Peyer's patch (tissue), 4 donors: ENCODE results near the gene ARPC1A. TPM values are rescaled to one million over a fixed set of nuclear protein-coding genes. Genes with fewer than 3 reads are reported as not detected.

Experiments
- DNase-seq, 3 donors: peaks; one replicate each; pipeline ENCODE4 v3.0.0-alpha.2; 2017 to 2019
- H3K27ac ChIP-seq, 4 donors: fragments of 200-600 bp; sonication (generic); one replicate each; pipeline ENCODE4 v1.5.1; 2016 to 2019
- H3K27me3 ChIP-seq, 2 donors: fragments of 200-600 bp; sonication (generic); one replicate each; pipeline ENCODE4 v1.5.1; 2019
- H3K36me3 ChIP-seq, 3 donors: fragments of 200-600 bp; sonication (generic); one replicate each; pipeline ENCODE4 v1.5.1; 2016 to 2019
- H3K4me1 ChIP-seq, 4 donors: fragments of 200-600 bp; sonication (generic); one replicate each; pipeline ENCODE4 v1.5.1; 2016 to 2019
- H3K4me3 ChIP-seq, 4 donors: fragments of 200-600 bp; sonication (generic); 1 replicate in 3 of 4; 2 replicates in 1 of 4; pipeline ENCODE4 v1.5.1; 2016 to 2019; ENCODE audit warnings: mild to moderate bottlenecking in 1 of 4
- H3K9me3 ChIP-seq, 4 donors: fragments of 200-600 bp; sonication (generic); one replicate each; pipeline ENCODE4 v1.5.1; 2016 to 2019; ENCODE audit warnings: mild to moderate bottlenecking in 1 of 4
- CTCF ChIP-seq, 6 experiments: fragments of 450-650 bp in 4 of 6; fragments of 200-600 bp in 2 of 6; sonication (generic) in 1 of 6; IDR thresholded peaks; one replicate each; pipeline ENCODE4 v1.5.1; 2017 to 2019; ENCODE audit warnings: antibody characterized with exemption in 6 of 6, mild to moderate bottlenecking in 3 of 6, moderate library complexity in 1 of 6
- POLR2A ChIP-seq, 2 donors: fragments of 450-650 bp; IDR thresholded peaks; one replicate each; pipeline ENCODE4 v1.5.1; 2017; ENCODE audit warnings: antibody characterized with exemption in 2 of 2, mild to moderate bottlenecking in 2 of 2, moderate library complexity in 2 of 2
- total RNA-seq, 4 donors: library from RNA; depleted of rRNA; stranded (reverse); fragments of >200 nt; gene quantifications; one replicate each; pipeline ENCODE4 v1.1.0, GENCODE V29; 2016

Gene ARPC1A
- total RNA-seq, 4 donors from 2014 or later, result 195 to 278 (median 225) TPM

GRCh38 chr7:99290980-99291607 lies 34.6 kb upstream of the ARPC1A start:
- no peak overlapping the region for H3K4me3 ChIP-seq
- no peak for DNase-seq
- H3K4me1 ChIP-seq, result peaks cover 0 to 4% (median 0%) of the 10 kb centered on the region in 4 donors
- TF ChIP-seq POLR2A (IDR thresholded peaks at IDR 0.05) (no peak), CTCF (IDR thresholded peaks at IDR 0.05) (no peak)
- no peaks in the 10 kb centered on the region for H3K9me3 ChIP-seq
- H3K27ac ChIP-seq, result no peak overlapping the region
- no peaks in the 10 kb centered on the region for H3K27me3 ChIP-seq
- no peaks in the 10 kb centered on the region for H3K36me3 ChIP-seq

GRCh38 chr7:99292127-99292526 lies 33.6 kb upstream of the ARPC1A start:
- TF ChIP-seq CTCF (IDR thresholded peaks at IDR 0.05) (no peak), POLR2A (IDR thresholded peaks at IDR 0.05) (no peak)

GRCh38 chr7:99293167-99293566 lies 32.5 kb upstream of the ARPC1A start:
- peaks cover 0 to 4% (median 0%) of the 10 kb centered on the region in 4 donors for H3K4me1 ChIP-seq
- no peak overlapping the region for H3K4me3 ChIP-seq
- no peak for DNase-seq
- H3K27ac ChIP-seq, result no peak overlapping the region
- TF ChIP-seq POLR2A (IDR thresholded peaks at IDR 0.05), result no peak
- no peak for TF ChIP-seq CTCF (IDR thresholded peaks at IDR 0.05)
- H3K9me3 ChIP-seq, result no peaks in the 10 kb centered on the region
- no peaks in the 10 kb centered on the region for H3K36me3 ChIP-seq
- no peaks in the 10 kb centered on the region for H3K27me3 ChIP-seq

More at GRCh38 chr7:99292127-99292526, 33.6 kb upstream of the ARPC1A start:
- H3K36me3 ChIP-seq, result no peaks in the 10 kb centered on the region
- H3K4me3 ChIP-seq, result no peak overlapping the region
- H3K4me1 ChIP-seq, result peaks cover 0 to 4% (median 0%) of the 10 kb centered on the region in 4 donors
- no peaks in the 10 kb centered on the region for H3K9me3 ChIP-seq
- H3K27ac ChIP-seq, result no peak overlapping the region
- H3K27me3 ChIP-seq, result no peaks in the 10 kb centered on the region
- no peak for DNase-seq

GRCh38 chr7:99293650-99294049 lies 32.0 kb upstream of the ARPC1A start:
- no peaks in the 10 kb centered on the region for H3K27me3 ChIP-seq
- H3K4me1 ChIP-seq, result peaks cover 0 to 4% (median 0%) of the 10 kb centered on the region in 4 donors
- H3K9me3 ChIP-seq, result no peaks in the 10 kb centered on the region
- TF ChIP-seq CTCF (IDR thresholded peaks at IDR 0.05) (no peak), POLR2A (IDR thresholded peaks at IDR 0.05) (no peak)
- no peak for DNase-seq
- no peaks in the 10 kb centered on the region for H3K36me3 ChIP-seq
- H3K27ac ChIP-seq, result no peak overlapping the region
- no peak overlapping the region for H3K4me3 ChIP-seq

GRCh38 chr7:99296471-99296870 lies 29.2 kb upstream of the ARPC1A start:
- no peak for DNase-seq
- H3K36me3 ChIP-seq, result no peaks in the 10 kb centered on the region
- TF ChIP-seq CTCF (IDR thresholded peaks at IDR 0.05), result no peak
- no peak for TF ChIP-seq POLR2A (IDR thresholded peaks at IDR 0.05)
- H3K4me1 ChIP-seq, result no peaks in the 10 kb centered on the region
- no peaks in the 10 kb centered on the region for H3K9me3 ChIP-seq
- H3K4me3 ChIP-seq, result no peak overlapping the region
- no peaks in the 10 kb centered on the region for H3K27me3 ChIP-seq
- no peak overlapping the region for H3K27ac ChIP-seq
